HG03460 (cell line): ENCODE data around the gene KIAA0753.
"Not testable (repeated sequence)": the region's sequence is repeated elsewhere in the genome, so short reads cannot be mapped to it uniquely, and the experiment has no call there.

ENCODE experiments used
- ATAC-seq: cut with Tn5 transposase; IDR thresholded peaks from one replicate; pipeline ENCODE4 v1.9.1; 2021; ENCODE audit not compliant: unreplicated experiment

KIAA0753 gene

GRCh38 chr17:6668727-6669425, 28.4 kb upstream of the KIAA0753 start:
- no peak for ATAC-seq

GRCh38 chr17:6668219-6668618, 27.7 kb upstream of the KIAA0753 start:
- ATAC-seq = no peak

- no peak for ATAC-seq
These were observed 27.0 kb upstream of the KIAA0753 start for GRCh38 chr17:6667516-6667915.

GRCh38 chr17:6666557-6666956, 26.0 kb upstream of the KIAA0753 start:
- ATAC-seq = no peak

GRCh38 chr17:6666077-6666521, 25.6 kb upstream of the KIAA0753 start:
- no peak for ATAC-seq

GRCh38 chr17:6663200-6663599, 22.7 kb upstream of the KIAA0753 start:
- ATAC-seq = not testable (repeated sequence)

GRCh38 chr17:6661464-6661848, 20.9 kb upstream of the KIAA0753 start:
- ATAC-seq = no peak

GRCh38 chr17:6660805-6661463, 20.4 kb upstream of the KIAA0753 start:
- ATAC-seq = peak; percentile 83

- no peak for ATAC-seq
These were observed 19.6 kb upstream of the KIAA0753 start for GRCh38 chr17:6660101-6660500.

GRCh38 chr17:6658411-6658810, 17.9 kb upstream of the KIAA0753 start:
- not testable (repeated sequence) for ATAC-seq

GRCh38 chr17:6657633-6658287, 17.2 kb upstream of the KIAA0753 start:
- no peak for ATAC-seq

GRCh38 chr17:6656797-6657632, 16.5 kb upstream of the KIAA0753 start:
- not testable (repeated sequence) for ATAC-seq

GRCh38 chr17:6655732-6656361, 15.3 kb upstream of the KIAA0753 start:
- not testable (repeated sequence) for ATAC-seq

- ATAC-seq = no peak
These were observed 14.6 kb upstream of the KIAA0753 start for GRCh38 chr17:6654841-6655731.

- peak; percentile 15 for ATAC-seq
These were observed 11.5 kb upstream of the KIAA0753 start for GRCh38 chr17:6651919-6652452.

GRCh38 chr17:6651354-6651918, 10.9 kb upstream of the KIAA0753 start, which contains the start of the genes C17orf100 and MED31:
C17orf100 (plus strand) TSS chr17:6651762; CDS start chr17:6651914, 152 bp downstream.
MED31 (minus strand) TSS chr17:6651605; CDS start chr17:6651528, 77 bp downstream.
- peak; percentile 90 for ATAC-seq

GRCh38 chr17:6648181-6648580, 7.7 kb upstream of the KIAA0753 start:
- no peak for ATAC-seq

GRCh38 chr17:6643451-6644125, 3.1 kb upstream of the KIAA0753 start:
- ATAC-seq = no peak
